HK-2 (cell line): ENCODE measurements around the gene IGFN1.

Experiments used
- DNase-seq: peaks from one replicate; pipeline ENCODE4 v3.0.0-alpha.2; 2018; ENCODE audit not compliant: unreplicated experiment

Gene IGFN1

DNA sequence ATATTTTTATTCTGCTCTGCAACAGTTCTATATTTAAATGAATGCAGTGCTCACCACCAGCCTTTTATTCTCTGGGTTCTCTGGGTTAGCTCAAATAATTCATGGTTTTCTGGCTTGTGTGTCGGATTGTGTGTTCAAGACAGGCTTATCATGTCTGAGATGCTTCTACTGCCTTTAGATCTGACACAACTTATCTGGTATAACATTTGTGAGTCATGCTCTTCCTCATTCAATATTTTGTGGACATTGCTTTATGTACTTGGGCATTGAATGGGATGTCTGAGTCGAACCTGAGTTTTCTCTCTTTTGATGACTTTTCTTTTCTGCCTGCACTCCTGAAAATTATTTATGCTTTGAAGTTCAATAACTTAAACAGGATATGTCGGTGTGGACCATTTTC is 75.1 kb downstream of the IGFN1 start:
- no peak for DNase-seq

DNA sequence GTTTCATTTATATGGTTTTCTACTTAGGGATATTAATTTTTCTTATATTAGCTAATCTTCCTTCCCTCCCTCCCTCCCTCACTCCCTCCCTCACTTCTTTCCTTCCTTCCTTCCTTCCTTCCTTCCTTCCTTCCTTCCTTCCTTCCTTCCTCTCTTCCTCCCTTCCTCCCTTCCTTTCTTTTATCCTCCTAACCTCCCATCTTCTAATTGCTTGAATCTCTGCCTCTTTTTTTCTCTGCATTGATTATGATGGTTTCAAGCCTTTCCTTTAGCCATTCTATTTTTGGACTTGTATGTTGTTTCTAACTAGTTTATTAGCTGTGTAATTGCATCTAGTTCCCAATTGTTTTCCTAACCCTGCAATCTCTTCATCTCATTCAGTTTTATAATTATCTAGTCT is 75.7 kb downstream of the IGFN1 start:
- no peak for DNase-seq

DNA sequence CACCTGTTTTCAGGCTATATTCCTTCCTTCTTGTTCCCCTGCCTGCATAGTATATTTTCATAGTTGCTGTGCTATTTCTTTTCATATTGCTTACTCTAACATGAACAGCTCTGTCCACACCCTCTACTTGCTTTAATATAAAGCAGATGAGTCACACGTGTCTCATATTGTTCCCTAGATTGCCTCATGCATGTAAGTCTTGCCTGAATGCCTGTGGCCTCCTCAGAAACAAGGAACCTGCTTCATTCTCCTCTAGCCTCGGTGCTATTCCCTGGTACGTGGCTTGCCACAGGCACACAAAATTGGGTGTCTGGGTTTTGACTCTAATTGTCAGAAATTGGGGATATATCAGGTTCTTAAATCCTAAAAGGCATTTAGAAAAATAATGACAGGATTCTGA is 76.2 kb downstream of the IGFN1 start:
- DNase-seq = peak; percentile 42

DNA sequence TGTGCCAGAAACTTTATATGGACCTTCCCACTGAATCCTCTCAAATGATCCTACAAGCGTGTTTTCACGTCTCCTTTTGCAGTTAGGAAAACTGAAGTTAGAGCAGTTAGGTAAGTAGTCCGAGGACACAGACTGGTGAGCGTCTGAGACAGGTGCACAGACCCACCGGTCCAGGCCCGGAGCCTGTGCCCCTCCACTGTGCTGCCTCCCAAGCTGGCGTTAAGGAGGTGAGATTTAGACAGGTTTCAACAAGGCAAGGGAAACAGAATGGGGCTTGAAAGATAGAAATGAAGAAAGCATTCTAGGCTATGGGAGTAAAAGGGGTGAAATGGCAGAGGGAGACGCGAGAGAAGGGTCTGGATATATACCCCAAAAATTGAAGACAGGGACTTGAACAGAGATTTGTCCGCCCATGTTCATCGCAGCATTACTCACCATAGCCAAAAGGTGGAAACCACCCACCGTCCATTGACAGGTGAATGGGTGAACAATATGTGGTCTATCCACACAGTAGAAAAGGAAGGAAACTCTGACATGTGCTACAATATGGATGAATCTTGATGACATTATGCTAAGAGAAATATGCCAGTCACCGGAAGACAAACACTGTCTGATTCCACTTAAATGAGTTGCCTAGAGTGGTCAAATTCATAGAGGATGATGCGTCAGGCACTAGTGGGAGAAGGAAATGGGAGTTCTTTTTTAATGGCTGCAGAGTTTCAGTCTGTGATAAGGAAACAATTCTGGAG is 77.0 kb downstream of the IGFN1 start:
- DNase-seq = no peak

DNA sequence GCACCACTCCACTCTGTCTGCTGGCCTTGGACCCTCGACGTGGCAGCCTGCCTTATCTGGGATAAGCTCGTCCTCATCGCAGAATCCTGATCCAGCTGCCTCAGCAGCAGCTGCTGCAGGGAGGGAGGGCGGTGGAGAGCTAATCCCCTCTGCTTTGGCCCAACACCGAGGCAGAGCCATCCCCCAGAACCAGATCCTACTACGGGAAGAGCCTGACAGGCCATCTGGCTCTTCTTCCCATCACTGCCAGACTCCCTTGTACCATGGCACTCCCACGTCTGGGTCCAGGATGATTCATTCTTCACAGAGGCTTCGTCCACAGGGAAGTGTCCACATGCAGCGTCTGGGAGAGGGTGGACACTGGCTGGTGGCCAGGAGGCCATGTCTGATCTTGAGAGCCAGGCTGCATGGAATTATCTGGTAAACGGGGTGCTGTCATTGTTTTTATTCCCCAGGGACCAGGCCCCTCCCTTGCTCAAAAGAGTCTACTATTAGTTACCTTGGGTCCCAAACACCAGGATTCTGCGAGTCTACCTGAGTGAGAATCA is 78.1 kb downstream of the IGFN1 start:
- peak; percentile 50 for DNase-seq

DNA sequence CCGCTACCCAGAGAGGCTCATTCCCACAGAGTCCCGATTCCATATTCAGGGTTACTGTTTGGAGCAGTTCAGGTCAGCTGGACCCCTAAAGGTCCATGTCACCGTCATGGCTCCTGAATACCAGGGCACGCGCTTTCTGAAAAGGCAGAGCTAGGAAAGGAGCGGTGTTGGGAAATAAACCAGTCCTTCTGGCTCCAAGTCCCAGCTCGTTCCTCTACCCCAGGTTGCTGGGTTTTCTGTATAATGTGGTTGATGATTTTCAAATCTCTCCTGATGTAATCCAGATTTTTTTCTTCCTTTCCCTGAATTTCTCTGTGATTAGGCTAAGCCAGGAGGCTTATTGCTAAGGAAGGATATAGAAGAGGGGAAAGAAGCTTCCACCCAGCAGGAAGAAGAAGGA is 78.7 kb downstream of the IGFN1 start:
- no peak for DNase-seq

DNA sequence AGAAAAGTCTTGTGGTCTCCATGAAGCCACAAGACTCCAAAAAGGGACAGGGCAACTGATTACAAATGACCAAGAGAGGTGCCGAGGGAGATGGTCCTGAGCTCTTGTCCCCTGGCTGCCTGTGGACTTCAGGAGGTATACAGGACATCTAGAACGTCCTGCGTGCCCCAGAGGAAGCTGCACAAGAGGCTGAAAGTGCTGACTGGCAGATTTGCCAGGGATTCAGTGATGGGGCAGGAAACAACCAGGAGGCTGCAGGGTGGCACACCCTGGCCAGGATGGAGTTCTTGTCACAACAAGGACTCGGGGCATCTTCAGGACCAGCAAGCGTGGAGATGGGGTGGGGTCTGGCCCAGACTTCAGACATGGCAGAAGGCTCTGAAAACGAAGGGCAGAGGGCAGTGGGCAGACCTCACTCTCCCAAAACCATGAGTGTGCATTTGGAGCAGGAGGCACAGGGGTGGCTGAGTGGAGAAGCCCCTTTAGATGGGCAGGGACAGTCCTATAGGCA is 79.3 kb downstream of the IGFN1 start:
- DNase-seq = no peak

DNA sequence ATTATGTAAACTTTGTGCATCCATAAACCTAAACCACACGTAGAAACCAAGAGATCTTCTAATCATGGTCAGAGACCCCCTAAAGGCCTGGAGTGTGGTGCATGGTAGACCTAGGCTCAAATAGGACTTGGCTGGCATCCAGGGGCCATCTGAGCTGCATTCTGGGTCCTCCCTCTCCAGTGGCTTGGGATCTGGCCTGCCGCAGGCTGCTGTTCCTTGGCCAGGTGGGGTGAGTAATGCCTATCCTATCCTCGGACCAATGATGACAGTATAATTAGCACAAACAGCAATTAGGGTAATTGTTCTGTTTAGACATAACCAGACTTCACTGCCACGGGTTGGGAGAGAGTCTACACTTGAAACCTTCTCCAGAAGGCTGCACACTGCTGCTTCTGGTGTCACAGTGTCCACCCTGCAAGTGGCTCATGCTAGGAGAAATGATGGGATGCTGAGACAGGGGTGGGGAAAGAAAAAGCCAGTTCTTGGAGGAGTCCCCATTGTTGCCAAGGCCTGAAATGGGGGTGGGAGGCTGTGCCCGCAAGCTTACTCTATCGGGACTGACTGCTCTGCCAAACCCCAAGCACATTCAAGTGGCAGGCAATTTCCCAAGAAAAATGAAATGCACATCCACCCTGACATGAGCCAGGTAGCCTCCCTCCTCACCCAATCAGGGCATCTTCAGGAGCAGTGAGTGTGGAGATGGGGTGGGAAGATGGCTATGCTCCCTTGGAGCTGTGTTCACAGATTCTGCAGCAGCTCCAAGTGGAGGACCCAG is 80.2 kb downstream of the IGFN1 start:
- DNase-seq = no peak

DNA sequence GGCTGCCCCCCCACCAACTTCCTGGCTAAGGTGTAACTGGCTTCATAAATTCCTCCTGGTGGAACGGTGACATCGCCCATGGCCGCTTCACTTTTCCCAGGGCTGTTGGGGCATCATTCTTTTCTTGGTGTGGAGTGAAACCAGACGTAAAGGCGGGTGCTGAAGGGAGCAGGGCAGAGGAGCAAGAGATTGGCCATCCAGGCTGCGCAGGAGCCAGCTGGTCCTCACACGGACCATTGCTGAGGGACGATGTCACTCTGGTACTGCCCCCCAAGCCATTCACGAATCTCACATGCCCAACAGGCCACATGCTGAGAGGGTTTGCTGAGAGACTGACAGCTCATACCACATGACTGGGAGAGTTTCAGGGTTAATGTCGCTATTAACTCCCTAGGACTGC is 82.2 kb downstream of the IGFN1 start:
- no peak for DNase-seq

DNA sequence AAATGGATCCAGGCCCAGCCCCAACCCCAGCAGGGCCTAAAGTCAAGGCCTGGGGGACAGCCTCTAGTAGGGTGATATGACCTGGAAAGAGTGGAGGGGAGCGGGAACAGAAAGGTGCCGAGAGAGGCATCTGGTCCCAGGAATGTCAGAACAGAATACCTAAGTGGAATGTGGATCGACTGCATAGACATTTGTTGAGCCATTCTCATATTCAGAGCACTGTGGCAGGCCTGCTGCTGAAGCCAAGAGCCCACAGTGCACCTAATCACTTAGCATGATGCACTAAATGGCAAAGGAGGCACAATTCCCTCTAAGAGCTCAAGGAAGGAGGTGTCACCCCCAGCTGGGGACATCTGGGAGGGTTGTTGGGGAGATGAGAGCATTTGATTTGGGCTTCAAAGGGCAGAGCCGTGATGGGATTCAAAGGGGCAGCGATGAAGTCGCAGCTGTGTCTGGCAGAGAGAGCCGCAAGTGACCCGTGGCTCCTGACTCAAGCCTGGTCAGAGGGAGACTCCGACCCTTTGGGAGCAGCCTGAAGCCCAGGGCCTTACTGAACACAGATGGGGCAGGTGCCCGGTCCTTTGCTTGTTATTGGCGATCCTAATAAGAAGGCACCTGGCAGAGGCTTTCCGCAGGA is 84.1 kb downstream of the IGFN1 start:
- DNase-seq = no peak

DNA sequence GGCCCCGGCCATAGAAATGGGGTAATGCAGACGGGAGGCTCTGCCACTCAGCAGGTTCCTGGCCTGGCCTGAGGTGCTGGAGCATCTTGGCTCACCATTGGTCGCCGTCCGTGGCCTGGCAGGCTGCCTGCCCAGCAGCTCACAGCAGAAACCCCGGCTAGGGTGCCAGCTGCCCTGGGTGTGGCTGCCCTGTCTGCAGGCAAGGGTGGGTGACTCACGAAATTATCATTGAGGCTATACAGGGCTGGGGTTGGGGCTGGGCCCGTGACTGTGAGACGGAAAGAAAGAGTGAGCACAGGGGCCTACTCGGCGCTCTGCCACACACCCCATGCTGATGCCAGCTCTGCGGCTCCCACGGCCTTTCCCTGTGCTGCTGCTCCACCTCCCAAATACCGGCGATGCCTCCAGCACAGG is 84.6 kb downstream of the IGFN1 start:
- DNase-seq = peak; percentile 74

DNA sequence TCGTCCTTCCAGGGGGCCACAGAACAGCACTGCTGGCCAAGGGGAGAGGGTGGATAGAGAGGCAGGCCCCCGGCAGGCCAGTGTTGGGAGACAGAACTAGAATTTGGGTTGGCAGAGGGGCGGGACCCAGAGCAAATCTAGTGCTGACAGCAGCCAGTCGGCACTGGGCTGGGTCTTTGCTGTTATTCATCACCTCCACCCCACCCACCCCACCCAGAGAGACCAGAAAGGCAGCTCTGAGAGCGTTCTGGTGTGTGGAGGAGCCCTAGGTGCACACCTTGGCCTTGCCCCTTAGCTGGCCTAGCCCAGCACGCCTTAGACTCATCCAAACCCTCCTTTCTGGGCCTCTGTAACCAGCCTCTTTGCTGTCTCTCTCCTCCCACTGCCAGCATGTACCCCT is 86.3 kb downstream of the IGFN1 start:
- DNase-seq = no peak

DNA sequence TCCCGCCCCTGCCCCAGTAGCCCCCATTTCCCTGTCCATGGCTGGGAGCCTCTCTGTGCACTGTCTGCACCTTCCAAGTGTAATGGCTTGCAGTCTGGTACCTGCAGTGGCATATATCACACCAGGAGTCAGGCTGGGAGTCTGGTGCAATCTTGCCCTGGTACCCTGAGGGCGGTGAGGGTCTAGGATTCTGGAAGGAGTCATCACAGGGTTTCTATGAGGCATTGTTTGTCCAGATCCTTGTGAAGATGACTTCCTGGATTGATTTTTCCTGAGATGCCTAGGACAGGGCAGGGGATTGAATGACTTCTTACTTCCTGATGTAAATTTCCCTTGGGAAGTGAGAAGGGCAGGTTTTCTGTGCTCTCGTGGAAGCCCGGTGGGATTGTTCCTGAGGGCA is 86.8 kb downstream of the IGFN1 start:
- no peak for DNase-seq
